ENCODE measurements around the gene EBP.
"Not testable (repeated sequence)": the region's sequence is repeated elsewhere in the genome, so short reads cannot be mapped to it uniquely, and the experiment has no call there.

The EBP gene

GRCh38 chrX:48531358-48531959, 9.9 kb downstream of the EBP start:
- peak; percentile 45 for DNase-seq

- DNase-seq = no peak
Measured at GRCh38 chrX:48532161-48532560, 10.6 kb downstream of the EBP start.

- no peak for DNase-seq
Measured at GRCh38 chrX:48533165-48533564, 11.6 kb downstream of the EBP start.

GRCh38 chrX:48538641-48539344, 17.2 kb downstream of the EBP start:
- DNase-seq = no peak

- peak; percentile 97 for DNase-seq
Measured at GRCh38 chrX:48539345-48540027, 17.9 kb downstream of the EBP start, which contains the start of gene TBC1D25. TSS of gene TBC1D25 (plus strand) at chrX:48539714. CDS start at chrX:48539798, 84 bp downstream.

GRCh38 chrX:48540028-48540375, 18.4 kb downstream of the EBP start:
- peak; percentile 34 for DNase-seq

GRCh38 chrX:48540480-48540879, 18.9 kb downstream of the EBP start:
- no peak for DNase-seq

GRCh38 chrX:48541140-48541814, 19.7 kb downstream of the EBP start:
- no peak for DNase-seq

GRCh38 chrX:48548871-48549270, 27.3 kb downstream of the EBP start:
- DNase-seq = no peak

- DNase-seq = not testable (repeated sequence)
Measured at GRCh38 chrX:48555731-48556325, 34.2 kb downstream of the EBP start.

GRCh38 chrX:48558271-48558670, 36.7 kb downstream of the EBP start:
- peak; percentile 61 for DNase-seq

GRCh38 chrX:48559636-48560035, 38.0 kb downstream of the EBP start:
- no peak for DNase-seq

- DNase-seq = no peak
Measured at GRCh38 chrX:48560056-48560455, 38.4 kb downstream of the EBP start.

GRCh38 chrX:48560681-48561080, 39.1 kb downstream of the EBP start:
- DNase-seq = no peak

GRCh38 chrX:48569958-48570357, 48.4 kb downstream of the EBP start:
- DNase-seq = no peak

- no peak for DNase-seq
Measured at GRCh38 chrX:48573690-48574269, 52.2 kb downstream of the EBP start.

- peak; percentile 95 for DNase-seq
Measured at GRCh38 chrX:48574270-48575266, 53.0 kb downstream of the EBP start, which contains the start of gene RBM3. TSS of gene RBM3 (plus strand) at chrX:48574484. CDS start at chrX:48575181, 697 bp downstream.

- DNase-seq = no peak
Measured at GRCh38 chrX:48575642-48576041, 54.0 kb downstream of the EBP start.

- DNase-seq = no peak
Measured at GRCh38 chrX:48576108-48576507, 54.5 kb downstream of the EBP start.

All from fibroblast of upper back skin (primary cell).